GM10266 (cell line): ENCODE data around the gene PSME2.

Experiments used
- DNase-seq: peaks from one replicate; pipeline ENCODE4 v3.0.0; 2012; ENCODE audit errors: extremely low spot score
- CTCF ChIP-seq: IDR thresholded peaks from 2 replicates; pipeline ENCODE4 v1.5.1; 2012; ENCODE audit warnings: mild to moderate bottlenecking, low read depth; ENCODE audit not compliant: control insufficient read depth, insufficient read depth; ENCODE audit errors: missing control alignments

Gene PSME2

DNA sequence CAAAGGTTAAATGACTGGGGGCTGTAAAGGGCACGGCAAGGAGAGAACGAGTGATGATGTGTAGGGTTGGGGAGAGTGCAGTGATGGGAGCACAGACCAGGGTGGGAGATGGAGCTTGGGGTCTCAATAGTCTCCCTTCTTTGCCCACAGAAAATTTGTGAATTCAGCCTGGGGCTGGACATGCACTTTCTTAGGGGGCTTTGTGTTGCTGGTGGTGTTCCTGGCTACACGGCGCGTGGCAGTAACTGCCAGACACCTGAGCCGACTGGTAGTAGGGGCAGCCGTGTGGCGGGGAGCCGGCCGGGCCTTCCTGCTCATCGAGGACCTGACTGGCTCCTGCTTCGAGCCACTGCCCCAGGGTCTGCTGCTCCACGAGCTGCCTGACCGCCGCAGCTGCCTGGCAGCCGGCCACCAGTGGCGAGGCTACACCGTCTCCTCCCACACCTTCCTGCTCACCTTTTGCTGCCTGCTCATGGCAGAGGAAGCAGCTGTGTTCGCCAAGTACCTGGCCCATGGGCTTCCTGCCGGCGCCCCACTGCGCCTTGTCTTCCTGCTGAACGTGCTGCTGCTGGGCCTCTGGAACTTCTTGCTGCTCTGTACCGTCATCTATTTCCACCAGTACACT is 14.2 kb downstream of the PSME2 start:
- DNase-seq = no peak
- no peak for TF ChIP-seq CTCF

- no peak for DNase-seq
- no peak for TF ChIP-seq CTCF
Observed at GRCh38 chr14:24131549-24131966, 14.9 kb downstream of the PSME2 start.

DNA sequence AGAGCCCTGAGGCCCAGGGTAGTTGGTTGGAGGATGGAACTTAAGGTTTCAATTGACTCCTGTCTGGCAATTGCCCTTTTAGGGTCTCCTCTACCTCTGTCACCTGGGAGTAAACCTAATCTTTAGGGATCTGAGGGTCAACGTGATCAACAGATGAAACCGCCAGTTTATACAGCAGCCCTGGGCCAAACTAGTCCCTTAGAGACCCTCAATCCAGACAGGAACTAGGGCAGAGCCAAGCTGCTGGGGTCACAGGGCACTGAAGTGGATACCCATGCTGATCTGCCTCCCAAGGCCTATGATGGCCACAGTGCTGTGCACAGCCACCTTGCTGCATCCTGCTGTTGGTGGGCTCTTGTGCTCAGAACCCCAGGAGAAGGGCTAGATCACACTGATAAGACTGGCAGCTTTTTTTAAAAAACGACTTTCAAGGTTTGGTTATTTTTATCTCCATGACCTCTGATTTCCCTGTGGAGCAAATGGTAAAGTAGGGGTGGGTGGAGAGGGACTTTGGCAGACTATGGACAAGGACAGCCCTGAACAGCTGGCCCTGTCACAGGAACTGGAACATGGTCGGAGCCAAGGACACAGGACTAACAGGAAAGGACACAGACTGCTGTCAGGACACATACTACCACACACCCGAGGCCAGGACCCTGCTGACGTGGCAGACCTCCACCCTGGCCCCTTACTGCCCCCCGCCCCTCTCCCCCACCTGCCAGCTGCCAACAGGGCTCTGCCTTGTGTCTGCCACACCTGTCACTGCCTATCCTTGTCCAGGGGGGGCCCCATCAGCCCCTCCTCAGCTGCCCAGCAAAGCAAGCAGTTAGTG is 15.5 kb downstream of the PSME2 start:
- TF ChIP-seq CTCF = no peak
- DNase-seq = no peak

GRCh38 chr14:24130380-24130716 is 16.1 kb downstream of the PSME2 start, which contains the start of gene FITM1:
Gene FITM1 (plus strand): TSS chr14:24130659. CDS start chr14:24131564, 905 bp downstream.
- TF ChIP-seq CTCF = no peak
- no peak for DNase-seq

DNA sequence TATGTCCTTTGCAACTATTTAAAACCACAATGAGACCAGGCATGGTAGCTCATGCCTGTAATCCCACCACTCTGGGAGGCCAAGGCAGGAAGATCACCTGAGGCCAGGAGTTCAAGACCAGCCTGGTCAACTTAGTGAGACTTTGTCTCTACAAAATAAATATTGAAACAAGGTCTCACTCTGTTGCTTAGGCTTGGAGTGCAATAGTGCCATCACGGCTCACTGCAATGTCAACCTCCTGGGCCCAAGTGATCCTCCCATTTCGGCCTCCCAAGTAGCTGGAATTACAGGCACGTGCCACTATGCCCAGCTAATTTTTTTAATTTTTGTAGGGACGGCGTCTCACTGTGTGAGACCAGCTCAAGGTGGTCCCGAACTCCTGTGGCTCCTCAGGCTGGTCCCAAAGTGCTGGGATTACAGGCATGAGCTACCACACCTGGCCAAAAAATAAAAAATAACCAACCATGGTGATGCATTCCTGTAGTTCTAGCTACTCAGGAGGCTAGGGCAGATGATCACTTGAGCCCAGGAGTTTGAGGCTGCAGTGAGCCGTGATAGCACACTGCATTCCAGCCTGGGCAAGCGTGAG is 16.9 kb downstream of the PSME2 start:
- no peak for TF ChIP-seq CTCF
- DNase-seq = no peak

DNA sequence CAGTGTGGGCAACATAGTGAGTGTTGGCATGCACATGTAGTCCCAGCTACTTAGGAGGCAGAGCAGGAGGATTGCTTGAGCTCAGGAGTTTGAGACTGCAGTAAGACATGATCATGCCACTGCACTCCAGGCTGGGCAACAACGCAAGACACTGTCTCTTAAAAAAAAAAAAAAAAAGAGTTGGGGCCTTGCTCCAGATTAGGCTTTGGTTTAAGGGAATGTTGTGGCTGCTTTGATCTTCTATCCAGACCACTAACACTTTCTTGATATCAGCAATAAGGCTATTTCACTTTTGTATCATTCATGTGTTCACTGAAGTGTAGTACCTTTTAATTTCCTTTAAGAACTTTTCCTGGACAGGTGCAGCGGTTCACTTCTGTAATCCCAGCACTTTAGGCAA is 18.7 kb downstream of the PSME2 start:
- DNase-seq = no peak
- TF ChIP-seq CTCF = no peak

GRCh38 chr14:24126939-24127338 is 19.5 kb downstream of the PSME2 start:
- DNase-seq = no peak
- TF ChIP-seq CTCF = no peak
